ENCODE data around the gene ETFBKMT.
"Not testable (repeated sequence)": the region's sequence is repeated elsewhere in the genome, so short reads cannot be mapped to it uniquely, and the experiment has no call there.

Gene ETFBKMT

GRCh38 chr12:31658471-31659086 is 909 bp upstream of the ETFBKMT start:
- no peak for DNase-seq

- DNase-seq = no peak
Observed at GRCh38 chr12:31662176-31662849, 2.8 kb downstream of the ETFBKMT start.

- DNase-seq = no peak
Observed at GRCh38 chr12:31663576-31663975, 4.1 kb downstream of the ETFBKMT start.

- no peak for DNase-seq
Observed at GRCh38 chr12:31664038-31664437, 4.5 kb downstream of the ETFBKMT start.

GRCh38 chr12:31669020-31669419 is 9.5 kb downstream of the ETFBKMT start:
- no peak for DNase-seq

- DNase-seq = not testable (repeated sequence)
Observed at GRCh38 chr12:31669582-31669981, 10.1 kb downstream of the ETFBKMT start.

- DNase-seq = no peak
Observed at GRCh38 chr12:31672521-31672920, 13.0 kb downstream of the ETFBKMT start.

- DNase-seq = peak; percentile 14
Observed at GRCh38 chr12:31682136-31682962, 22.9 kb downstream of the ETFBKMT start.

GRCh38 chr12:31685801-31686200 is 26.3 kb downstream of the ETFBKMT start:
- no peak for DNase-seq

GRCh38 chr12:31687101-31687527 is 27.6 kb downstream of the ETFBKMT start:
- no peak for DNase-seq

- DNase-seq = not testable (repeated sequence)
Observed at GRCh38 chr12:31689921-31690320, 30.4 kb downstream of the ETFBKMT start.

- DNase-seq = no peak
Observed at GRCh38 chr12:31702047-31702446, 42.6 kb downstream of the ETFBKMT start.

GRCh38 chr12:31705621-31706020 is 46.1 kb downstream of the ETFBKMT start:
- no peak for DNase-seq

- DNase-seq = not testable (repeated sequence)
Observed at GRCh38 chr12:31708118-31708517, 48.6 kb downstream of the ETFBKMT start.

GRCh38 chr12:31710021-31710818 is 50.7 kb downstream of the ETFBKMT start:
- DNase-seq = no peak

- no peak for DNase-seq
Observed at GRCh38 chr12:31712877-31713276, 53.4 kb downstream of the ETFBKMT start.

- no peak for DNase-seq
Observed at GRCh38 chr12:31714406-31715271, 55.2 kb downstream of the ETFBKMT start.

GRCh38 chr12:31715283-31715825 is 55.9 kb downstream of the ETFBKMT start:
- DNase-seq = no peak

GRCh38 chr12:31716998-31717397 is 57.5 kb downstream of the ETFBKMT start:
- not testable (repeated sequence) for DNase-seq

GRCh38 chr12:31718542-31719198 is 59.2 kb downstream of the ETFBKMT start:
- DNase-seq = not testable (repeated sequence)

- no peak for DNase-seq
Observed at GRCh38 chr12:31722580-31722979, 63.1 kb downstream of the ETFBKMT start.

Data from NCI-H1092 treated with DMSO at 0.1 percent for 48 hours (cell line).